HG02943 (cell line): ENCODE measurements around the gene SESN2.
"Not testable (repeated sequence)": the region's sequence is repeated elsewhere in the genome, so short reads cannot be mapped to it uniquely, and the experiment has no call there.

Experiments
- ATAC-seq: cut with Tn5 transposase; IDR thresholded peaks from one replicate; pipeline ENCODE4 v1.9.1; 2021; ENCODE audit warnings: mild to moderate bottlenecking, low read depth, moderate library complexity; ENCODE audit not compliant: unreplicated experiment

The SESN2 gene

DNA sequence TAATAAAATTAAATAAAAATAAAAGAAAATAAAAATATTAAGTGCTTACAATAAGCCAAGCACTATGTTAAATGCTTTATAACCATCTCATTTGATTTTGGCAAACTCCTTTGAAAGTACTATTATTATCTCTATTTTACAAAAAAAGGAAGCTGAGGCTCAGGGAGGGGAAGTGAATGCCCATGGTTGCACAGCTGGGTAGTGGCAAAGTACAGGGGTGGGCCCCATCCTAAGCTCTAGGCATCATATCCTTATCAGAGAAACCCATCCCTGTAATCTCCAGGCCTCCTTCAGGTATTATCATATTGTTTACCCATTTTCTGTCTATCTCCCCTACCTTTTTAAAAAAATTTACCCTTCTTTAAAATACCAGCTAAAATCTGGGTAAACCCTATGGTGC, 67.2 kb downstream of the SESN2 start:
- ATAC-seq = no peak

DNA sequence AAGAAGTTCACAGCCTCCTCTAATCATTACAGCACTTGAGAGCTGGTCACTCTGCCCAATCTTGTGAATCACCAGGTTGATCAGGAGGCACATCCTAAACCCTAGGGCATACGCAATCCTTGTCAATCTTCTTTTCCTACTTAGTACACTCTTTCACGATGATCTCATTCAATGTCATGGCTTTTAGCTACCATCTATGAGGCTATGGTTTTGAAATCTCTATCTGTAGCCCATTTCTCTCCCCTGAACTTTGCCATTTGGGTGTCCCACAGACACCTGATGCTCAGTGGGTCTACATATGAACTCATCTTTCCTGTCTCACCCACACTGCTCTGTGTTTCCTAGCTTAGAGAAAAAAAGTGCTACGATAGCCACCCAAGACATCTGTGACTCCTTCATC, 67.7 kb downstream of the SESN2 start:
- no peak for ATAC-seq

DNA sequence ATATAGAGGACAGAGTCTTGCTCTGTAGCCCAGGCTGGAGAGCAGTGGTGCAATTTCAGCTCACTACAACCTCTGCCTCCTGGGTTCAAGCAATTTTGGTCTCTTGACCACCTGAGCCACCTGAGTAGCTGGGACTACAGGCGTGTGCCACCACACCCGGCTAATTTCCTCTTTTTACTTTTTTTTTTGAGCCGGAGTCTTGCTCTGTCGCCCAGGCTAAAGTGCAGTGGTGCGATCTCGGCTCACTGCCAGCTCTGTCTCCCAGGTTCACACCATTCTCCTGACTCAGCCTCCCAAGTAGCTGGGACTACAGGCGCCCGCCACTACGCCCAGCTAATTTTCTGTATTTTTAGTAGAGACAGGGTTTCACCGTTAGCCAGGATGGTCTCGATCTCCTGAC, 68.1 kb downstream of the SESN2 start:
- ATAC-seq = not testable (repeated sequence)

DNA sequence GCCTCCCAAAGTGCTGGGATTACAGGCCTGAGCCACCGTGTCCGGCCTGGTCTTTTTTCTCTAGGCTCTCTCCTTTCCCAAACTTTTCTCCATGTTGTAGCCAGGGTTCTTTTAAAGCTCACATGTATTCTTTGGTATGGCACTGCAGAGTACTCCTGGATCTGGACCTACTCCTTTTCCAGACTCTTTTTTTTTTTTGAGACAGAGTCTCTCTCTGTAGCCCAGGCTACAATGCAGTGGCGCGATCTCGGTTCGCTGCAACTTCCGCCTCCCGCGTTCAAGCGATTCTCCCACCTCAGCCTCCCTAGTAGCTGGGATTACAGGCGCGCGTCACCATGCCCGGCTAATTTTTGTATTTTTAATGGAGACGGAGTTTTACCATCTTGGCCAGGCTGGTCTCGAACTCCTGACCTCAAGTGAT, 68.9 kb downstream of the SESN2 start:
- no peak for ATAC-seq

DNA sequence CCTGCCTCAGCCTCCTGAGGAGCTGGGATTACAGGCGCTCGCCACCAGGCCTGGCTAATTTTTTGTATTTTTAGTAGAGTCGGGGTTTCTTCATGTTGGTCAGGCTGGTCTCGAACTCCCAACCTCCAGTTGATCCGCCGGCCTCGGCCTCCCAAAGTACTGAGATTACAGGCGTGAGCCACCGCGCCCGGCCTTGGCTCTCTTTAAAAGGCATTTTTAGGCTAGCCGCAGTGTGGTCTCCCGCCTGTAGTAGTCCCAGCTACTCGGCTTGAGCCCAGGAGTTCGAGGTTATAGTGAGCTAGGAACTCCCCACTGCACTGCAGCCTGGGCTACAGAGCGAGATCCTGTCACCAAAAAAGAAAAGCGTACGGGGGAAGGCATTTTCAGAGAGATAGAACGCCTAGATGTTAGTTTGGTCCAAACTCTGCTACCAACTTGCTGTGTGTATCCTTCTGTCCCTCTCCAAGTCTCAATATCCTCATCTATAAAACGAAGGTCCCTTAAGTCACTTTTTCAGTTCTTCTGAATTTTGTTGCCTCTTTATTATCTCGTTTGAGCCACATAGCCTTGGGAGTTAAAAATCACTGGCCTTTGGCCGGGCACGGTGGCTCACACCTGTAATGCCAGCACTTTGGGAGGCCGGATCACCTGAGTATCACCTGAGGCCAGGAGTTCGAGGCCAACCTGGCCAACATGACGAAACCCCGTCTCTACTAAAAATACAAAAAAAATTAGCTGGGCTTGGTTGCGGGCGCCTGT, 70.3 kb downstream of the SESN2 start:
- ATAC-seq = peak; percentile 16
